DMS53 (cell line): ENCODE data around the gene SLC22A4.
A peak's percentile ranks its signal among the peaks of the same experiment; 100 is the strongest.

Source experiments
- DNase-seq: peaks from one replicate; lab custom pipeline; 2025; lab: John Stamatoyannopoulos, UW

Gene SLC22A4

GRCh38 chr5:132275367-132276220, 18.6 kb upstream of the SLC22A4 start:
- DNase-seq = no peak

GRCh38 chr5:132277256-132277655, 16.9 kb upstream of the SLC22A4 start:
- no peak for DNase-seq

GRCh38 chr5:132277971-132278853, 16.0 kb upstream of the SLC22A4 start:
- DNase-seq = no peak

- DNase-seq = no peak
These were observed 14.4 kb upstream of the SLC22A4 start for GRCh38 chr5:132279801-132280200.

GRCh38 chr5:132280371-132281240, 13.6 kb upstream of the SLC22A4 start:
- DNase-seq = no peak

- DNase-seq = peak; percentile 15
These were observed 12.2 kb upstream of the SLC22A4 start for GRCh38 chr5:132281856-132282614.

- DNase-seq = peak; percentile 63
These were observed 10.7 kb upstream of the SLC22A4 start for GRCh38 chr5:132283423-132284043.

- no peak for DNase-seq
These were observed 5.1 kb upstream of the SLC22A4 start for GRCh38 chr5:132289097-132289496.

GRCh38 chr5:132291026-132291425, 3.2 kb upstream of the SLC22A4 start:
- DNase-seq = no peak

- DNase-seq = peak; percentile 89
These were observed 865 bp upstream of the SLC22A4 start for GRCh38 chr5:132293066-132293991.

GRCh38 chr5:132294728-132295504, 722 bp downstream of the SLC22A4 start:
- peak; percentile 62 for DNase-seq

- DNase-seq = peak; percentile 15
These were observed 1.6 kb downstream of the SLC22A4 start for GRCh38 chr5:132295505-132296411.

GRCh38 chr5:132296412-132297016, 2.3 kb downstream of the SLC22A4 start:
- DNase-seq = no peak

GRCh38 chr5:132297211-132297940, 3.2 kb downstream of the SLC22A4 start:
- no peak for DNase-seq

GRCh38 chr5:132298298-132299212, 4.4 kb downstream of the SLC22A4 start:
- DNase-seq = no peak
